Prostate gland (tissue), 2 donors: Measurements from ENCODE around the gene GPN1.

Experiments used
- POLR2A ChIP-seq: fragments of 450-650 bp; IDR thresholded peaks from one replicate; pipeline ENCODE4 v1.6.1; 2016; ENCODE audit warnings: antibody characterized with exemption, mild to moderate bottlenecking
- POLR2AphosphoS5 ChIP-seq: sonication (generic); formaldehyde crosslinking; IDR thresholded peaks from one replicate; pipeline ENCODE4 v1.6.1; 2017; ENCODE audit warnings: antibody characterized with exemption
- TF ChIP-seq, protein P1 (sequence below), 4 experiments: fragments of 200-600 bp in 2 of 4; fragments of 450-650 bp in 2 of 4; sonication (generic) in 2 of 4; IDR thresholded peaks; 1 replicate in 3 of 4; 2 replicates in 1 of 4; pipeline ENCODE4 v1.5.1; 2016 to 2019; ENCODE audit warnings: antibody characterized with exemption in 4 of 4, mild to moderate bottlenecking in 2 of 4, moderate library complexity in 2 of 4

DNA sequence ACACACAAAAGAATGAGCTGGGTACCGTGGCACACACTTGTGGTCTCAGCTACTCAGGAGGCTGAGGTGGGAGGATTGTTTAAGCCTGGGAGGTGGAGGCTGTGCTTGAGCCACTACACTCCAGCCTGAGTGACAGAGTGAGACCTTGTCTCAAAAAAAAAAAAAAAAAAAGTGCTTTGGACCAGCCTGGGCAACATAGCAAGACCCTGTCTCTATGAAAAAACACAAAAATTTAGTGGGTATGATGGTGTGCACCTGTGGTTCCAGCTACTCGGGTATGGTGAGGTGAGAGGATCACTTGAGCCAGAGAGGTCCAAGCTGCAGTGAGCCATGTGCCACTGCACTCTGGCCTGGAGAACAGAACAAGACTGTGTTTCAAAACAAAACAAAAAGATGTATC, 35.6 kb upstream of the GPN1 start:
- TF ChIP-seq, protein P1, sequence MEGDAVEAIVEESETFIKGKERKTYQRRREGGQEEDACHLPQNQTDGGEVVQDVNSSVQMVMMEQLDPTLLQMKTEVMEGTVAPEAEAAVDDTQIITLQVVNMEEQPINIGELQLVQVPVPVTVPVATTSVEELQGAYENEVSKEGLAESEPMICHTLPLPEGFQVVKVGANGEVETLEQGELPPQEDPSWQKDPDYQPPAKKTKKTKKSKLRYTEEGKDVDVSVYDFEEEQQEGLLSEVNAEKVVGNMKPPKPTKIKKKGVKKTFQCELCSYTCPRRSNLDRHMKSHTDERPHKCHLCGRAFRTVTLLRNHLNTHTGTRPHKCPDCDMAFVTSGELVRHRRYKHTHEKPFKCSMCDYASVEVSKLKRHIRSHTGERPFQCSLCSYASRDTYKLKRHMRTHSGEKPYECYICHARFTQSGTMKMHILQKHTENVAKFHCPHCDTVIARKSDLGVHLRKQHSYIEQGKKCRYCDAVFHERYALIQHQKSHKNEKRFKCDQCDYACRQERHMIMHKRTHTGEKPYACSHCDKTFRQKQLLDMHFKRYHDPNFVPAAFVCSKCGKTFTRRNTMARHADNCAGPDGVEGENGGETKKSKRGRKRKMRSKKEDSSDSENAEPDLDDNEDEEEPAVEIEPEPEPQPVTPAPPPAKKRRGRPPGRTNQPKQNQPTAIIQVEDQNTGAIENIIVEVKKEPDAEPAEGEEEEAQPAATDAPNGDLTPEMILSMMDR (IDR thresholded peaks at IDR 0.05), result no peak
- TF ChIP-seq POLR2A, result no peak
- TF ChIP-seq POLR2AphosphoS5, result no peak
